Hepatocyte (in vitro differentiated cells): Measurements from ENCODE around the gene DIP2C. TPM values are rescaled to one million over a fixed set of nuclear protein-coding genes. Genes with fewer than 3 reads are reported as not detected.

Source experiments
- DNase-seq: peaks from one replicate; pipeline ENCODE4 v3.0.0-alpha.2; 2016; ENCODE audit warnings: low spot score
- H2AFZ ChIP-seq: fragments of 200-600 bp; sonication (generic); 2 replicates; pipeline ENCODE4 v1.6.0; 2016; ENCODE audit warnings: antibody characterized with exemption, mild to moderate bottlenecking
- H3K27ac ChIP-seq: fragments of 200-600 bp; sonication (generic); 2 replicates; pipeline ENCODE4 v1.5.1; 2016; ENCODE audit warnings: mild to moderate bottlenecking
- H3K27me3 ChIP-seq: fragments of 200-600 bp; sonication (generic); 2 replicates; pipeline ENCODE4 v1.6.1; 2016
- H3K36me3 ChIP-seq: fragments of 200-600 bp; sonication (generic); replicated peaks from 2 replicates; pipeline ENCODE4 v1.5.1; 2016; ENCODE audit warnings: low read depth; ENCODE audit not compliant: insufficient read depth
- H3K4me1 ChIP-seq: fragments of 200-600 bp; sonication (generic); 2 replicates; pipeline ENCODE4 v1.5.1; 2016; ENCODE audit warnings: mild to moderate bottlenecking, moderate library complexity; ENCODE audit not compliant: insufficient read depth
- H3K4me2 ChIP-seq: fragments of 200-600 bp; sonication (generic); 2 replicates; pipeline ENCODE4 v1.6.0; 2016
- H3K4me3 ChIP-seq: fragments of 200-600 bp; sonication (generic); 2 replicates; pipeline ENCODE4 v1.5.1; 2016; ENCODE audit warnings: mild to moderate bottlenecking
- H3K79me2 ChIP-seq: fragments of 200-600 bp; sonication (generic); 2 replicates; pipeline ENCODE4 v1.6.0; 2017; ENCODE audit warnings: mild to moderate bottlenecking
- H3K9me2 ChIP-seq: fragments of 200-600 bp; sonication (generic); replicated peaks from 2 replicates; pipeline ENCODE4 v1.6.0; 2017; ENCODE audit warnings: mild to moderate bottlenecking; ENCODE audit not compliant: insufficient read depth
- H3K9me3 ChIP-seq: fragments of 200-600 bp; sonication (generic); 2 replicates; pipeline ENCODE4 v1.5.1; 2016; ENCODE audit warnings: low read depth, mild to moderate bottlenecking
- H4K20me1 ChIP-seq: fragments of 200-600 bp; sonication (generic); 2 replicates; pipeline ENCODE4 v1.6.0; 2016; ENCODE audit warnings: mild to moderate bottlenecking; ENCODE audit not compliant: insufficient read depth, poor library complexity, severe bottlenecking
- EZH2 ChIP-seq: fragments of 200-600 bp; sonication (generic); IDR thresholded peaks from 2 replicates; pipeline ENCODE4 v1.6.1; 2016; ENCODE audit warnings: antibody characterized with exemption, mild to moderate bottlenecking, borderline replicate concordance
- EZH2phosphoT487 ChIP-seq: fragments of 200-600 bp; sonication (generic); IDR thresholded peaks from one replicate; pipeline ENCODE4 v1.6.1; 2018; ENCODE audit warnings: antibody characterized with exemption, mild to moderate bottlenecking, low read depth, moderate library complexity; ENCODE audit not compliant: unreplicated experiment, severe bottlenecking
- WGBS: methylation state at CpG from one replicate; pipeline ENCODE4 v1.1.6; 2016; ENCODE audit warnings: low lambda C conversion rate; ENCODE audit errors: missing lambda C conversion rate; 5-methylcytosine and 5-hydroxymethylcytosine counted together
- polyA plus RNA-seq: library from polyadenylated mRNA; unstranded; fragments of >200 nt; fragmentation: Nextera tagmentation; extraction: Ambion mirVana; gene quantifications from 2 replicates; pipeline ENCODE4 v1.2.1, GENCODE V29; 2016
- total RNA-seq: library from RNA; depleted of rRNA; stranded (reverse); fragments of >200 nt; gene quantifications from 2 replicates; pipeline ENCODE4 v1.2.3, GENCODE V29; 2014
- TF ChIP-seq, protein P1 (sequence below): fragments of 200-600 bp; sonication (generic); IDR thresholded peaks from 2 replicates; pipeline ENCODE4 v1.5.1; 2016; ENCODE audit warnings: antibody characterized with exemption, mild to moderate bottlenecking; ENCODE audit not compliant: poor library complexity

DIP2C gene
- total and polyA plus RNA-seq, 2 experiments from 2014 or later = 11.1 to 12.8 TPM

GRCh38 chr10:373015-373414 is 316.5 kb downstream of the DIP2C start:
- no peaks in the 10 kb centered on the region for H4K20me1 ChIP-seq
- H2AFZ ChIP-seq = no peak overlapping the region
- H3K9me2 ChIP-seq = no peaks in the 10 kb centered on the region
- TF ChIP-seq EZH2phosphoT487 (no peak), EZH2 (no peak)
- TF ChIP-seq, protein P1, sequence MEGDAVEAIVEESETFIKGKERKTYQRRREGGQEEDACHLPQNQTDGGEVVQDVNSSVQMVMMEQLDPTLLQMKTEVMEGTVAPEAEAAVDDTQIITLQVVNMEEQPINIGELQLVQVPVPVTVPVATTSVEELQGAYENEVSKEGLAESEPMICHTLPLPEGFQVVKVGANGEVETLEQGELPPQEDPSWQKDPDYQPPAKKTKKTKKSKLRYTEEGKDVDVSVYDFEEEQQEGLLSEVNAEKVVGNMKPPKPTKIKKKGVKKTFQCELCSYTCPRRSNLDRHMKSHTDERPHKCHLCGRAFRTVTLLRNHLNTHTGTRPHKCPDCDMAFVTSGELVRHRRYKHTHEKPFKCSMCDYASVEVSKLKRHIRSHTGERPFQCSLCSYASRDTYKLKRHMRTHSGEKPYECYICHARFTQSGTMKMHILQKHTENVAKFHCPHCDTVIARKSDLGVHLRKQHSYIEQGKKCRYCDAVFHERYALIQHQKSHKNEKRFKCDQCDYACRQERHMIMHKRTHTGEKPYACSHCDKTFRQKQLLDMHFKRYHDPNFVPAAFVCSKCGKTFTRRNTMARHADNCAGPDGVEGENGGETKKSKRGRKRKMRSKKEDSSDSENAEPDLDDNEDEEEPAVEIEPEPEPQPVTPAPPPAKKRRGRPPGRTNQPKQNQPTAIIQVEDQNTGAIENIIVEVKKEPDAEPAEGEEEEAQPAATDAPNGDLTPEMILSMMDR = no peak
- no peaks in the 10 kb centered on the region for H3K9me3 ChIP-seq
- H3K79me2 ChIP-seq = no peaks in the 10 kb centered on the region
- peak; percentile 57 for DNase-seq
- H3K4me2 ChIP-seq = peak overlapping the region; percentile 56
- peak overlapping the region; percentile 92 for H3K27ac ChIP-seq
- H3K36me3 ChIP-seq = no peaks in the 10 kb centered on the region
- WGBS = 46% methylated on average over 4 of the region's 4 CpGs
- no peak overlapping the region for H3K4me3 ChIP-seq
- no peaks in the 10 kb centered on the region for H3K27me3 ChIP-seq
- H3K4me1 ChIP-seq = peaks cover 66% of the 10 kb centered on the region

- DNase-seq = no peak
Measured at GRCh38 chr10:372566-372965, 316.9 kb downstream of the DIP2C start.

DNA sequence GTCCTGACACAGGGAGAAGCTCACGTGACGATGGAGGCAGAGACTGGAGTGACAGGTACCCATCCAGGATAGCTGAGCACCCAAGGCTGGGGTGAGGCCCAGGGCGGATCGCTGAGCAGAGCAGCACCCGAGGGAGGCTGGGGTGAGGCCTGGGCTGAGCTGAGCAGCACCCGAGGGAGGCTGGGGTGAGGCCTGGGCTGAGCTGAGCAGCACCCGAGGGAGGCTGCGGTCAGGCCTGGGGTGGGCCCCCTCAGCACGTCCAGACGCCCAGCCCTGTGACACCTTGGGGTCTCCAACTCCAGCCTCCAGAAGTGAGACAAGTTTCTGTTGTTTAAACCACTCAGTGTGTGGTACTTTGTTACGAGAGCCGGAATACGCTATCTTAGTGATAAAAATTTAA is 318.0 kb downstream of the DIP2C start:
- H4K20me1 ChIP-seq = no peaks in the 10 kb centered on the region
- TF ChIP-seq, protein P1 = no peak
- TF ChIP-seq EZH2 = no peak
- TF ChIP-seq EZH2phosphoT487 = no peak
- no peak overlapping the region for H3K4me3 ChIP-seq
- H3K4me2 ChIP-seq = no peak overlapping the region
- H3K9me3 ChIP-seq = no peaks in the 10 kb centered on the region
- 85% methylated on average over 12 of the region's 13 CpGs for WGBS
- H3K27ac ChIP-seq = no peak overlapping the region
- no peaks in the 10 kb centered on the region for H3K9me2 ChIP-seq
- no peaks in the 10 kb centered on the region for H3K36me3 ChIP-seq
- H3K27me3 ChIP-seq = no peaks in the 10 kb centered on the region
- no peaks in the 10 kb centered on the region for H3K79me2 ChIP-seq
- H2AFZ ChIP-seq = no peak overlapping the region
- no peak for DNase-seq
- peaks cover 66% of the 10 kb centered on the region for H3K4me1 ChIP-seq

More at GRCh38 chr10:372566-372965, 316.9 kb downstream of the DIP2C start:
- H3K9me3 ChIP-seq = no peaks in the 10 kb centered on the region
- TF ChIP-seq EZH2 (no peak), EZH2phosphoT487 (no peak)
- TF ChIP-seq, protein P1 = no peak
- WGBS = 82% methylated on average over 17 of the region's 17 CpGs
- peak overlapping the region; percentile 92 for H3K27ac ChIP-seq
- no peak overlapping the region for H2AFZ ChIP-seq
- H3K4me1 ChIP-seq = peaks cover 66% of the 10 kb centered on the region
- no peaks in the 10 kb centered on the region for H3K27me3 ChIP-seq
- H3K9me2 ChIP-seq = no peaks in the 10 kb centered on the region
- H3K79me2 ChIP-seq = no peaks in the 10 kb centered on the region
- H3K36me3 ChIP-seq = no peaks in the 10 kb centered on the region
- H3K4me2 ChIP-seq = peak overlapping the region; percentile 56
- H4K20me1 ChIP-seq = no peaks in the 10 kb centered on the region
- H3K4me3 ChIP-seq = no peak overlapping the region

- Histone ChIP-seq H3K36me3 (peaks cover 5% of the 10 kb centered on the region), H3K27ac (peak overlapping the region; percentile 49), H3K4me3 (no peak overlapping the region), H3K9me2 (no peaks in the 10 kb centered on the region), H3K4me1 (peaks cover 61% of the 10 kb centered on the region), H2AFZ (no peak overlapping the region), H3K79me2 (no peaks in the 10 kb centered on the region), H3K4me2 (peak overlapping the region; percentile 30), H3K27me3 (no peaks in the 10 kb centered on the region), H3K9me3 (no peaks in the 10 kb centered on the region), H4K20me1 (no peaks in the 10 kb centered on the region)
- 52% methylated on average over 6 of the region's 6 CpGs for WGBS
- no peak for DNase-seq
- no peak for TF ChIP-seq EZH2
- no peak for TF ChIP-seq EZH2phosphoT487
- TF ChIP-seq, protein P1 = no peak
Measured at GRCh38 chr10:370449-370825, 319.0 kb downstream of the DIP2C start.
